HG02981 (cell line): ENCODE results near the gene CYP19A1.
"Not testable (repeated sequence)": the region's sequence is repeated elsewhere in the genome, so short reads cannot be mapped to it uniquely, and the experiment has no call there.

Source experiments
- ATAC-seq: cut with Tn5 transposase; IDR thresholded peaks from one replicate; pipeline ENCODE4 v1.9.1; 2021; ENCODE audit warnings: mild to moderate bottlenecking, moderate library complexity; ENCODE audit not compliant: unreplicated experiment

The CYP19A1 gene

GRCh38 chr15:51189669-51190385, 148.6 kb downstream of the CYP19A1 start:
- ATAC-seq = no peak

GRCh38 chr15:51188791-51189190, 149.6 kb downstream of the CYP19A1 start:
- not testable (repeated sequence) for ATAC-seq

GRCh38 chr15:51186891-51187290, 151.5 kb downstream of the CYP19A1 start:
- ATAC-seq = no peak

GRCh38 chr15:51186181-51186705, 152.2 kb downstream of the CYP19A1 start:
- ATAC-seq = no peak

- ATAC-seq = no peak
Measured at GRCh38 chr15:51185213-51186159, 152.9 kb downstream of the CYP19A1 start.

GRCh38 chr15:51184627-51185026, 153.8 kb downstream of the CYP19A1 start:
- no peak for ATAC-seq

- no peak for ATAC-seq
Measured at GRCh38 chr15:51183076-51183475, 155.3 kb downstream of the CYP19A1 start.

GRCh38 chr15:51181905-51182304, 156.5 kb downstream of the CYP19A1 start:
- no peak for ATAC-seq

- ATAC-seq = no peak
Measured at GRCh38 chr15:51181221-51181620, 157.2 kb downstream of the CYP19A1 start.

- ATAC-seq = no peak
Measured at GRCh38 chr15:51180534-51180933, 157.9 kb downstream of the CYP19A1 start.

- ATAC-seq = no peak
Measured at GRCh38 chr15:51180011-51180410, 158.4 kb downstream of the CYP19A1 start.

- no peak for ATAC-seq
Measured at GRCh38 chr15:51172193-51172592, 166.2 kb downstream of the CYP19A1 start.

GRCh38 chr15:51171634-51171932, 166.8 kb downstream of the CYP19A1 start:
- ATAC-seq = no peak

- no peak for ATAC-seq
Measured at GRCh38 chr15:51170882-51171633, 167.3 kb downstream of the CYP19A1 start.

- ATAC-seq = no peak
Measured at GRCh38 chr15:51168700-51169099, 169.7 kb downstream of the CYP19A1 start.

GRCh38 chr15:51163843-51164242, 174.6 kb downstream of the CYP19A1 start:
- ATAC-seq = no peak

GRCh38 chr15:51162865-51163762, 175.3 kb downstream of the CYP19A1 start:
- peak; percentile 61 for ATAC-seq

- no peak for ATAC-seq
Measured at GRCh38 chr15:51161491-51162220, 176.7 kb downstream of the CYP19A1 start.

GRCh38 chr15:51160484-51160883, 177.9 kb downstream of the CYP19A1 start:
- no peak for ATAC-seq
